ENCODE results near the gene DRC7. TPM values are rescaled to one million over a fixed set of nuclear protein-coding genes. Genes with fewer than 3 reads are reported as not detected.

Gene DRC7
- total RNA-seq, 1 experiment from 2014 or later = not detected

DNA sequence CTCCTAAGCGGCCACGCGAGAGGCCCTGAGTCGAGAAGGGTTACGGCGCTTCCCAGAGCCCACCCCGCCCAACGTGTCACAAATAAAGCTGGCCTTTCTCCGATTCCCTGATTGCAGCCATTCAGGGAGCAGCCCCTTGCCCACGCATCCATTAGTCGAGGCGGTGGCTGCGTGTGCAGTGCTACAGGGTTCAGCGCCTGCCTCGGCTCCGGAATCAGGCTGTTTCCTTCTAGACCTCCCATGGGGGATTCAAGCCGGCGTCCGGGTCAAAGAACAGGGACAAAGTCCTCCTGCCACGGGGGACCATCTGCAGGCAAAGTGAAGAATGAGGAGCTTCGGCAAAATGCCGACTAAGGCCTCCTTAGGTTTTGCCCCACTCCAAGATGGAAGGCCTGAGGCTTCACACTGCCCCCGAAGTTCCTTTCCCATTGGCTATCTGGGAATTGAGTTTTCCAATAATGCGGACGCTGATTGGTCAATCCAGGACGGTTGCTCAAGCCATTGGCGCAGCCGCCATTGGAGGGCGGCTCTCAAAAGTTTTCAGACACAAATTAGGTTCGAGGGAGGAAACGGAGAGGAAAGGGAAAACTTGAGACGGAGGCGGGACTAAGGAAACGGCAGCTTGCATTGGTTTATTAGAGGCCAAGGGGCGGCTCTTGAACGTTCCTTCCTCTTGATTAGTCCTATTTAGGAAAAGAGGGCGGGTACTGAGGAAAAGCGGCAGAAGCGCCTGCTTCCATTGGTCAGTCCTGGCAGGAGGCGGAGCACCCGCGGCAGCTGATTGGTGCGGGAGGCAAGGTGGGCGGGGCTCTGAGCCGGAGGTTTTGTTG lies 40.5 kb downstream of the DRC7 start:
- H3K4me3 ChIP-seq (ENCODE audit: low read depth in 2 of 2, low read length in 2 of 2) = peak overlapping the region; percentile 75 to 81
- DNase-seq (ENCODE audit: low read depth, low spot score) (peak; percentile 98), ATAC-seq (peak; percentile 97)
- no peaks in the 10 kb centered on the region for H3K9me3 ChIP-seq (ENCODE audit: control insufficient read depth, insufficient read depth, low read depth, low read length)
- POLR2A ChIA-PET = interaction anchor here (0.8 kb wide), 1 partner anchor 94 kb away, joined by 3 read pairs; no protein-coding TSS in a partner anchor
- CTCF ChIA-PET = interaction anchor here (0.6 to 0.8 kb wide), 3 partner anchors 12 to 763 kb away, joined by 3 to 9 read pairs (median 3); no protein-coding TSS in a partner anchor
- in situ Hi-C loops (cut with HindIII; ENCODE audit: low pct_unique_long_range_greater_than_20kb, low sequenced_read_pairs) = no loop called here
- H3K36me3 ChIP-seq (ENCODE audit: control insufficient read depth, insufficient read depth, low read length) = peaks cover 3% of the 10 kb centered on the region; the same call in 1 of the 2 replicates
- BruUV-seq (replicated peaks) = no TSS peak
- H3K27me3 ChIP-seq (ENCODE audit: control insufficient read depth, insufficient read depth, low read length) = no peaks in the 10 kb centered on the region
- peak overlapping the region; percentile 93 for H3K27ac ChIP-seq (ENCODE audit: low read length)
- TF ChIP-seq TCF7L2 (IDR thresholded peaks at IDR 0.05; ENCODE audit: low read depth, low read length) (peak; percentile 71; the same call in 1 of the 2 replicates), POLR2AphosphoS5 (IDR thresholded peaks at IDR 0.05; ENCODE audit: low read depth, low read length) (peak; percentile 44; the same call in 1 of the 2 replicates)
- TF ChIP-seq, protein P1, sequence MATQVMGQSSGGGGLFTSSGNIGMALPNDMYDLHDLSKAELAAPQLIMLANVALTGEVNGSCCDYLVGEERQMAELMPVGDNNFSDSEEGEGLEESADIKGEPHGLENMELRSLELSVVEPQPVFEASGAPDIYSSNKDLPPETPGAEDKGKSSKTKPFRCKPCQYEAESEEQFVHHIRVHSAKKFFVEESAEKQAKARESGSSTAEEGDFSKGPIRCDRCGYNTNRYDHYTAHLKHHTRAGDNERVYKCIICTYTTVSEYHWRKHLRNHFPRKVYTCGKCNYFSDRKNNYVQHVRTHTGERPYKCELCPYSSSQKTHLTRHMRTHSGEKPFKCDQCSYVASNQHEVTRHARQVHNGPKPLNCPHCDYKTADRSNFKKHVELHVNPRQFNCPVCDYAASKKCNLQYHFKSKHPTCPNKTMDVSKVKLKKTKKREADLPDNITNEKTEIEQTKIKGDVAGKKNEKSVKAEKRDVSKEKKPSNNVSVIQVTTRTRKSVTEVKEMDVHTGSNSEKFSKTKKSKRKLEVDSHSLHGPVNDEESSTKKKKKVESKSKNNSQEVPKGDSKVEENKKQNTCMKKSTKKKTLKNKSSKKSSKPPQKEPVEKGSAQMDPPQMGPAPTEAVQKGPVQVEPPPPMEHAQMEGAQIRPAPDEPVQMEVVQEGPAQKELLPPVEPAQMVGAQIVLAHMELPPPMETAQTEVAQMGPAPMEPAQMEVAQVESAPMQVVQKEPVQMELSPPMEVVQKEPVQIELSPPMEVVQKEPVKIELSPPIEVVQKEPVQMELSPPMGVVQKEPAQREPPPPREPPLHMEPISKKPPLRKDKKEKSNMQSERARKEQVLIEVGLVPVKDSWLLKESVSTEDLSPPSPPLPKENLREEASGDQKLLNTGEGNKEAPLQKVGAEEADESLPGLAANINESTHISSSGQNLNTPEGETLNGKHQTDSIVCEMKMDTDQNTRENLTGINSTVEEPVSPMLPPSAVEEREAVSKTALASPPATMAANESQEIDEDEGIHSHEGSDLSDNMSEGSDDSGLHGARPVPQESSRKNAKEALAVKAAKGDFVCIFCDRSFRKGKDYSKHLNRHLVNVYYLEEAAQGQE (IDR thresholded peaks at IDR 0.05; ENCODE audit: insufficient read depth in 1 of 2, low read depth in 2 of 2, low read length in 1 of 2) = no peak
- intact Hi-C loops (cut with micrococcal nuclease; ENCODE audit: unreplicated experiment) = loop anchor here (5.0 kb wide), 1 partner anchor 143 kb away; no protein-coding TSS in a partner anchor
- H3K4me1 ChIP-seq (ENCODE audit: control insufficient read depth, insufficient read depth, low read length) = peaks cover 4% of the 10 kb centered on the region

DNA sequence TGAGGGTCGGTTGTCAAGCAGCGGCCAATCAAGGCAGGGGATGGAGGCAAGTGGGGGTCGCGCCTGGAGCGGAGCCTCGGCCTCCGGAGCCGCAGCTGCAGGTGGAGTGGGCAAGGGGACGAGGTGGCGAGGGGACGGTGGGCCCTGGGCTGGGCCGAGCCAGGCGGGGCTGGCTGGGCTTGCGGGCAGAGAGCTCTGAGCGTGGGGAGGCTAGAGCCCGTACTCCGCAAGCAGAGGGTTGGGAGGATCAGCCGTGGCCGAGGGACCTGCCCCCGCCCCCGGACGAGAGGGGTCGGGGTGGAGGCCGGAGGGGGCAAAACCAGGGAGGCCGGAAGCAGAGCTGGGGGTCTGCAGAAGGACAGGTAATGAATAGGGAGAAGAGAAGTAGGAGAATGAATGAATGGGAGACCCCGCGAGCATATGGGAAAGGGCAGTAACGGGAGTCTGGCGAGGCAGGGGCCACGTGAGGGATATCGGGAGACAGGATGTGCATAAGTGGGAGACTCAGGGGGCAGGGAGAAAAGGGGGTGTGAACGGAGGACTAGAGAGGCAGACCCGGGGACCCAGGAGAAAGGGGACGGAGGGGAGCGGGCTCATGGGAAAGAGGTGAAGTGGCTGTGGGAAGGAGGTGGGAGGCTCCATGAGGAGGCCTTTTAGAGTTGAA lies 41.3 kb downstream of the DRC7 start, which contains the start of gene KATNB1:
TSS of gene KATNB1 (plus strand) at position 16 of the 664 bp plus-strand sequence. CDS start 1,474 bp downstream, outside the sequence.
- ChIA-PET CTCF (interaction anchor here (0.6 to 1.2 kb wide), 6 partner anchors 13 to 763 kb away, joined by 3 to 17 read pairs (median 4); partner anchors contain the start of gene DRC7), POLR2A (interaction anchor here (0.8 kb wide), 1 partner anchor 94 kb away, joined by 3 read pairs; no protein-coding TSS in a partner anchor)
- H3K4me3 ChIP-seq (ENCODE audit: low read depth in 2 of 2, low read length in 2 of 2) = peak within 1 kb of the TSS; percentile 75 to 81
- H3K36me3 ChIP-seq (ENCODE audit: control insufficient read depth, insufficient read depth, low read length) = peaks cover 3% of the 10 kb centered on the region; the same call in 1 of the 2 replicates
- peak; percentile 48 for ATAC-seq
- peak within 1 kb of the TSS; percentile 93 for H3K27ac ChIP-seq (ENCODE audit: low read length)
- no peaks in the 10 kb centered on the region for H3K9me3 ChIP-seq (ENCODE audit: control insufficient read depth, insufficient read depth, low read depth, low read length)
- DNase-seq (ENCODE audit: low read depth, low spot score) = no peak
- intact Hi-C loops (cut with micrococcal nuclease; ENCODE audit: unreplicated experiment) (loop anchor here (5.0 kb wide), 1 partner anchor 144 kb away; no protein-coding TSS in a partner anchor), in situ Hi-C loops (cut with HindIII; ENCODE audit: low pct_unique_long_range_greater_than_20kb, low sequenced_read_pairs) (no loop called here)
- TF ChIP-seq, protein P2, sequence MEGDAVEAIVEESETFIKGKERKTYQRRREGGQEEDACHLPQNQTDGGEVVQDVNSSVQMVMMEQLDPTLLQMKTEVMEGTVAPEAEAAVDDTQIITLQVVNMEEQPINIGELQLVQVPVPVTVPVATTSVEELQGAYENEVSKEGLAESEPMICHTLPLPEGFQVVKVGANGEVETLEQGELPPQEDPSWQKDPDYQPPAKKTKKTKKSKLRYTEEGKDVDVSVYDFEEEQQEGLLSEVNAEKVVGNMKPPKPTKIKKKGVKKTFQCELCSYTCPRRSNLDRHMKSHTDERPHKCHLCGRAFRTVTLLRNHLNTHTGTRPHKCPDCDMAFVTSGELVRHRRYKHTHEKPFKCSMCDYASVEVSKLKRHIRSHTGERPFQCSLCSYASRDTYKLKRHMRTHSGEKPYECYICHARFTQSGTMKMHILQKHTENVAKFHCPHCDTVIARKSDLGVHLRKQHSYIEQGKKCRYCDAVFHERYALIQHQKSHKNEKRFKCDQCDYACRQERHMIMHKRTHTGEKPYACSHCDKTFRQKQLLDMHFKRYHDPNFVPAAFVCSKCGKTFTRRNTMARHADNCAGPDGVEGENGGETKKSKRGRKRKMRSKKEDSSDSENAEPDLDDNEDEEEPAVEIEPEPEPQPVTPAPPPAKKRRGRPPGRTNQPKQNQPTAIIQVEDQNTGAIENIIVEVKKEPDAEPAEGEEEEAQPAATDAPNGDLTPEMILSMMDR (IDR thresholded peaks at IDR 0.05) = no peak
- 0 out of 2 replicates have a peak, but pooled peaks have one; percentile 1 for TF ChIP-seq TCF7L2 (IDR thresholded peaks at IDR 0.05; ENCODE audit: low read depth, low read length)
- H3K4me1 ChIP-seq (ENCODE audit: control insufficient read depth, insufficient read depth, low read length) = peaks cover 4% of the 10 kb centered on the region
- no peaks in the 10 kb centered on the region for H3K27me3 ChIP-seq (ENCODE audit: control insufficient read depth, insufficient read depth, low read length)
- BruUV-seq (replicated peaks) = no TSS peak
